NB4 (cell line): Measurements from ENCODE around the gene GALNT15.

Experiments used
- CTCF ChIP-seq: IDR thresholded peaks from one replicate; pipeline ENCODE4 v1.5.1; 2012; ENCODE audit warnings: low read depth, low read length
- POLR2A ChIP-seq: IDR thresholded peaks from 2 replicates; pipeline ENCODE4 v1.6.1; 2011; ENCODE audit warnings: mild to moderate bottlenecking; ENCODE audit not compliant: insufficient read length; ENCODE audit errors: extremely low read depth

GRCh38 chr3:16186086-16186485, 11.6 kb downstream of the GALNT15 start:
- TF ChIP-seq CTCF (no peak), POLR2A (no peak)
